T-helper 1 cell (primary cell): ENCODE measurements around the gene INO80.
"Not testable (repeated sequence)": the region's sequence is repeated elsewhere in the genome, so short reads cannot be mapped to it uniquely, and the experiment has no call there.

ENCODE experiments used
- DNase-seq, 5 donors: peaks; one replicate each; pipeline ENCODE4 v3.0.0-alpha.2; 2012 to 2020

The INO80 gene

DNA sequence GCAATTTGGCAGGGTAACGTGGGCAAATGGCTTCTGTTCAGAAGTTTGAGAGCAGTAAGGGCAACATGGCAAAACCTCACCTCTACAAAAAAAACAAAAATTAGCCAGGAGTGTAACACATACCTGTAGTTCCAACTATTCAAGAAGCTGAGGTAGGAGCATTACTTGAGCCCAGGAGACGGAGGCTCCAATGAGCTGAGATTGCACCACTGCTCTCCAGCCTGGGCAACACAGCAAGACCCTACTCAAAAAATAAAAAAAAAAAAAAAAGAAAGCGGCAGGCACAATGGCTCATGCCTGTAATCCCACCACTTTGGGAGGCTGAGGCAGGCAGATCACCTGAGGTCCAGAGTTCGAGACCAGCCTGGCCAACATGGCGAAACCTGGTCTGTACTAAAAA is 5.9 kb upstream of the INO80 start:
- no peak for DNase-seq

DNA sequence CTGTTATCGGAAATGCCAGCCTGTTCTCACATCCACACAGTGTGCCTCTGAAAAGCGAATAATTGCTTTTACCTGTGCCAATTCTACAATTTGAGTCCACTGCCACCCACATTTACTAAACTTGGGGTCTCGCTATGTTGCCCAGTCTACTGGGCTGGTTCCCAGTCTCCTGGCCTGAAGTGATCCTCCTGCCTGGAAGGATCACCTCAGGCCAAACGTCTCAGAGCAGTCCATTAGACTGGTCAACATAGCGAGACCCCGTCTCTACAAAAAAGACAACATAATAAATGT is 827 bp upstream of the INO80 start:
- DNase-seq = no peak

DNA sequence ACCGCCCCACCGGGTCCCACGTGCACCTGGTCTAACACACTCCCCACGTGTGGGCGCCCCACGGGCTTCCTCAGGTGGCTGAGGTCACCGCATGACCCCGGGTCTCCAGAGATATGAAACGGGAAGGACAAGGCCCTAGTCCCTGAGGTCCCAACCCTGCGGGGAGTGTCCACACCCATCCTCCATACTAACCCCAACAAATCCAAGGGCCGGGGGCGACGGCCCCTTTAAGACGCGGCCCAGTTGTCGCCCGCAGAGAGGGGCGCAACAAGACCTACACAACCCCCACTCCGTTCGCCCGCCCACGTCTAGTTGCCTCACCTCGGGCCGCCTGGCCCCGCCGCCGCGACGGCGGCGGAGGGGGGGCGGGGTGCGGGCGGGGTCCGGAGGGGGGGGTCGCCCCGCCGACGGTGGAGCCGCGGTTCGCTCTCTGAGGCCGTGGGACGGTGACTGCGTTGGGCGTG is 396 bp downstream of the INO80 start:
- peak; percentile 51 to 68 (median 65) for DNase-seq

DNA sequence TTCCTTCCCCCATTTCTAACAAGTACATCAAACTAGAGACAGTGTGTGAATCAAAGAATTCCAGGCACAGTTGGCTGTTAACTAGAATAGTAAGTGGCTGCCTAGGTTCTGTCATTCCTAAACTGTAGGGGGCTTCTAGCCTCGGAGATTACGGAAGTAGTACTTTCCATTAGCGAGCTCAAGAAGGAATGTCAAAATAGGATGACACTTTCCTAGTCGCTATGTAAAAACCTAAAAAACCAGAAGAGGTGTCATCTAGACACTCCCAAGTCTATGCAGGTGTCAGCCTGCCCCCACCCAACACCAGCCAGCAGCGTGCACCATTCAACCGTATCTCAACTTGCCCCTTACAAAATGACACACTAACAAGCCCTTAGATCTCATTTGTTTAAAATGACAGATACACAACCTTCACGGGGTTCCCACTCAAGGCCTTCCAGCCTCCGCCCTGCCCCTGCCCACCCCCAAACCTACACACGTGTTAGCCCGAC is 874 bp downstream of the INO80 start:
- no peak for DNase-seq

DNA sequence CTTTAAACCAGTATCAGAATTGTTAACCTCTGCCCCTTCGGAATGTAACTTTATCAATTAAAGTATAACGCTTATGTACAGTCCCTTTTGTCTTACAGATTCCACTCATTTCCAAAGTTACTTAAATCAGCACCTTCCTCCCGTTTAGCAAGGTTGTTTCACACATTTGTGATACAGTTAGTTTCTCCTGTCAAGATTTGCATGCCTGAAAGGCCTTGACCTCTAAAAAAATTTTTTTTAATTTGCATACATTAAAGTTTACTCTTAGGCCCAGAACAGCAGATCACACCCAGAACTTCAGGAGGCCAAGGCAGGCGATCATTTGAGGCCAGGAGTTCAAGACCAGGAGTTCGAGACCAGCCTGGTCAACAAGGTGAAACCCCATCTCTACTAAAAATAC is 9.1 kb downstream of the INO80 start:
- DNase-seq = no peak

DNA sequence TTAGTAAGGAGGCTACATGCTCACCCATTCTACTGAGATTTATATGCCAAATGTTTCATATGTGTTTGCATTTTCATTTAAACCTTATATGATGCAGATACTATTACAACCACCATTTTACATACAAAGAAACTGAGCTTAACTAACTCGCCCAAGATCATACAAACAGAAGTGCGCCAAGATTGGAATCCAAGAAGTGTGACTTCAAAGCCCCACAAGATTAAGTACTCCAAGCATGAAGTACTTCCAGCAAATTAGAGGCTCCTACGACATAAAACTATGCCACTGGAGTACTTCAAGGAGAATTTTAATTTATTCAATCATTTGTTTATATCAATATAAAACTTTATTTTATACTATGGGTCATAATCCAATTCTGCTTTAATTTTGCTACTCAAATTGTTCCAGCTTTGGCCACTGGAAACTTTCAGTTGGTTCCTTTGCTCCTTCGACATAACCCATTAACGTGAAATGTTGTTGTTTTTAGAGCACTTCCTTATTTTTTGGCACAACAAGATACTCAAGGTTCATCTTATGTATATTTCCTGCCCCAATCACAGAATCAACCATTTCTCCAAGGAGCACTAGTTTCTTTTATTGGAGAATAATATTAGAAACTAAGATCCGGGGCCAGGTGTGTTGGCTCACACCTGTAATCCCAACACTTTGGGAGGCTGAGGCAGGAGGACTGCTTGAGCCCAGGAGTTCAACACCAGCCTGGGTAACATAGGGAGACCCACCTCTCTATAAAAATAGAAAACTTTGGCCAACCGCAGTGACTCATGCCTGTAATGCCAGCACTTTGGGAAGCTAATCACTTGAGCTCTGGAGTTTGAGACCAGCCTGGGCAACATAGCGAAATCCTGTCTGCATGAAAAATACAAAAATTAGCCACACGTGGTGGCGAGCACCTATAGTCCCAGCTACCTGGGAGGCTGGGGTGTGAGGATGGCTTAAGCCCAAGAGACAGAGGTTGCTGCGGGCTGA is 10.4 kb downstream of the INO80 start:
- DNase-seq = no peak

DNA sequence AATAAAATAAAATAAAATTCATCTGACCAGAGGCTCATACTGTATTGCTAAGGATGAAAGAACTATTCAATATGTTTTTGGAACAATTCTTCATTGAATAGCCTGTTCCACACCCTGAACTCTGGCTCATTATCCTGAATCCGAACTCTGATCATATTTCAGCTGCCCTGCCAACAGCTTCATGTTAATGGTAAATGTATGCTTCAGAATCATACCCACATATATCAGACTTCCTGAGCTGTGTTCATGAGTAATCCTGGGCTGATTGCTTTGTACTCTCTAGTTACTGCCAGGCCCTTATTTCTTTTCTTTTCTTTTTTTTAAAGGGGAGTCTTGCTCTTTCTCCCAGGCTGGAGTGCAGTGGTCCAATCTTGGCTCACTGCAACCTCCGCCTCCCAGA is 11.8 kb downstream of the INO80 start:
- DNase-seq = no peak

DNA sequence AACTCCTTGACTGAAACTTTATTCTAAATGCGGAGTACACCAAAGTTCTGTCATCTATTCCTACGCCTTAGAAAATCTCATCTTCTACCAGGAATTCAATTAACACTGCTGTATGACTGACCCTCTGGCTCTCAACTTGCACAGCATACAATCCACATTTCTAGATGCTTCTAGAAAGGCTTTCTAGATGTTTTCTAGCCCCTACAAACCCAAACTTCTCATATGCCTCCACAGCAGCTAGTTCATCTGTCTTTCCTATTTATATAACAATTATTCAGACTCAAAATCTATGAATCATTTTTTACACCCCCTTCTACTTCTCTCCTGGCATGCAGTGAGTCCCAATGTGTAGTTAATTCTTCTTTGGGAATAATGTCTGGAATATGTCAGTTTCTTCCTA is 13.2 kb downstream of the INO80 start:
- DNase-seq = no peak

DNA sequence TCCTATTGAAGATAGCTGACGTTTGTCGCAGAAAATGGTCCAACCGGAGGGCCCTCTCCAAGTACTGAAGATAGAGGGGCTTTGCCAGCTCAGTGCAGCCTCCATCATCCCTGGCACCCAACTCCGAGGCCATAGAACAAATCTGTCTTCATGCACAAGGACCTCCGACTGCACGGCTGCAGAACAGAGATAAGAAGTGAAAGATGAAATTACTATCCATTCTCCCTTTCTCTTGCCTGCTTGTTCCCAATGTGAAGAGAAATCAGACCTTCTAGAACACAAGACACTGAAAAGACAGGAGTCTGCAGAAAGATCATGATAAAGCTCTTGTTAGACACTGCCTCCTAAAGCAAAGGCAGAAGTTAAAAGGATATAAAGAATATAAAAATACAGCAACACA is 19.9 kb downstream of the INO80 start:
- no peak for DNase-seq

DNA sequence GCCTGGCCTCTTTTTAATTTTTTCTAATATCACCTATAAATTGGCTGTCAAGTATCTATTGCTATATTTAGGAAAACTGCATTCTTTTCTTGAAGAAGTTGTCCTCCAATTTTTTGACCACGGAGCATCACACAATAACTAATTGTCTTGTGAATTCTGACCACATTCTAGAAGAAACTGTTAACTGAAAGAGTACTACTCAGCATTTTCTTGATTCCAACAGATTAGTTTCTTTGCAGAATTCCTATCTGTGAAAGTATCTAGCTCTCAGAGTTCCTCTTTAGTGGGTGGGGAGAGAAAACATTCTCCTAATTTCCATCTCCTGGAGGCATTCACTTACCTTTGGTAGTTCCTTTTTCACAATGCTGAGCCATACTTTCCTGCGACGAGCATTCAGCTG is 31.1 kb downstream of the INO80 start:
- DNase-seq = no peak

DNA sequence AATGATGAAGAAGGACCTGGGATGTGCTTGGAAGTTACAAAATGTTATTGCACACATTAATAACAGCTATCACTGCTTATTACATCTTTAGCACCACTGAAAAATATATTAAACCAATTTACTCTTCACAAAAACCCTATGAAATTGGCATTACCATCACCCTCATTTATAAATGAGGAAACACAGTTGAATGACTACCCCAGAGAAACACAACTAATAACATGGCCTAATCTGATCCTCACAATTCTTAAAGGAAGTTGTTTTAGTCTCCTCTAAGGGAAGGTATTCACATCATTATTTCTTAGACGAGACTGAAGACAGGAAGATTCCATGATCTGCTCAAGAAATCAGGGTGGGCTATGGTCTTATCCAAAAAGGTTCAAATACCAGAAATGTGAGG is 35.9 kb downstream of the INO80 start:
- DNase-seq = no peak

DNA sequence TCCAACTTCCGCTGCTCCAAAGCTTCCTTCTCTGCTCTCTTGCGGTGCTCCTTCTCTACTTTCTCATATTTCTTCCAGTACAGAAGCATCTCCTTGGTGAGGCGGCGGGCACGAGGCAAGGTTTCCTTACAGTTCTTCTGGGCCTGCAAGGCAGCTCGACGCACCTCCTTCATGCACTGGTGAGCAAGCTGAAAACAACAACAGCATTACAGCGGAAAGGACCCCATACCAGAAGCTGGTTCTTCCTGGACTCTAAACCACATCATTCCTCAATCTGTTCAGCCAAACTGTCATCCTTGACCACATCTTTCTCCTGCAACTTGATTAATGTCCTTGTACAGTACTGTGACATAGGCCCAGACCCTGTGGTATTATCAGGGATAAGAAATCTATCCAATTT is 36.4 kb downstream of the INO80 start:
- DNase-seq = no peak

DNA sequence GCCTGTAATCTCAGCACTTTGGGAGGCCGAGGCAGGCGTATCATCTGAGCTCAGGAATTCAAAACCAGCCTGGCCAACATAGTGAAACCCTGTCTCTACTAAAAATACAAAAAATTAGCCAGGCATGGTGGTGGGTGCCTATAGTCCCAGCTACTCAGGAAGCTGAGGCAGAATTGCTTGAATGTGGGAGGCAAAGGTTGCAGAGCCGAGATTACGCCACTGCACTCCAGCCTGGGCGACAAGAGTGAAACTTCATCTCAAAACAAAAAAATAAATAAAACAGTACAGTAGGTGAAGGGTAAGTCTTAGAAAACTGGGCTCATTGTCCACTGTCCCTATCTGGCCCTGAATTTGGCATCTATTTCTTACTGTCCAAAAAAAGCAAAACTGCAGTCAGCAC is 37.2 kb downstream of the INO80 start:
- DNase-seq = not testable (repeated sequence)

DNA sequence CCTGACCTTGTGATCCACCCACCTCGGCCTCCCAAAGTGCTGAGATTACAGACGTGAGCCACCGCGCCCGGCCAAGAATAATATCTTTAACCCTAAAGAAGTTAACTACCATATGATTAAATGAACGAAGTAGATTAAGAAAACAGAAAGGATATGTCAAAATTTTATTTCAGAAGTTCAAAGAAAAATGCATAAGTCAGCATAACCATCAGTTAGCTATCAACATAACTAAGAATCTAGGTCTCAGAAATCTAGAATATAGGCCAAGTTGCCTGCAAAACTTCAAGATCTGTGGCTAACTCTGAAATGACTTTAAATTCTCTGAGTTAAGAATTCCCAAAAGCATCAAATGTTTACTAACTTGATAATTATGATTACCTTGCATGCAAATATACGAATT is 38.0 kb downstream of the INO80 start:
- DNase-seq = no peak

DNA sequence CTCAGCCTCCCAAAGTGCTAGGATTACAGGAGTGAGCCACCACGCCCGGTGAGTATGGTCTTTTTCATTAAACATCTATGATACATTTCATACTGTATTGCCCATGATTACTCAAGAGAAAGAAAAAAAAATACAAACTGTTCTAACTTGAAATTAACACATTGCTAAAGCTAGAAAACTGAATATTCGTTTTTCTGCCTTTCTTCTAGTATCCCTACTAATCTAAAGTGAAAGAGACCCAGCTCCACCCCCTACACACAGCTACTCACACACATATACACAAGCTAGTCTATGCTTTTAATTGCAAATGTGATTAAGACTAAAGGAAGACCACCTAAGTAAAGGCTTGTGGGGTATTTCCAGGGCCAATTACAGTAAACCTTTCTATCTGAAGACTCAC is 43.1 kb downstream of the INO80 start:
- DNase-seq = no peak

DNA sequence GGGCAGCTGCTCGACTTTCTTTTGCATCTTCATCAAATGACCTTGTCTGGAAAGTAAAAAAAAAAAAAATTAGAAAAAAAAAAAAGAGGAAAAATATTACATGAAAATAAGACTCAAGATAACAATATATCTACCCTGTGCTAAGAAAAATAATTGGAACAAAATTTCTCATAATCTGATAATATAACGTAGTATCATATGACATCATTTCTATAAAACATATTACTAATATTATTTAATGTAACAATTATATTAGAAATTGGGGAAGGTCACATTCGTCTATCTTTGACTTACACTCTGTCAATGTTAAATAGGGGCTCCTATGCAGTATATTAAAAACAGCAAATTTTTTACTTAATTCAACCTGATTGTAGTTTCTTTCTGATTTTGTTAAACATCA is 44.1 kb downstream of the INO80 start:
- no peak for DNase-seq

DNA sequence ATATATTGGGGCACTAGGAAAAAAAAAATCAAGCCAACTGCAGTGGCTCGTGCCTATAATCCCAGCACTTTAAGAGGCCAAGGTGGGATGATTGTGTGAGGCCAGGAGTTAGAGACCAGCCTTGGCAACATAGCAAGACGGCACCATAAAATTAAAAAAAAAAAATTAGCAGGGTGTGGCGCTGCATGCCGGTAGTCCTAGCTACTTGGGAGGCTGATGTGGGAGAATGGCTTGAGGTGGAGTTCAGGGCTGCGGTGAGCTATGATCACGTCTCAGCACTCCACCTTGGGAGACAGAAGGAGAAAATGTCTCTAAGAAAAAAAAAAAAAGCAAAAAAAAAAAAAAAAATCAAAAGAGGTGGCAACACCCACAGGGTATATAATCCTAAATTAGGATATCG is 49.6 kb downstream of the INO80 start:
- no peak for DNase-seq

DNA sequence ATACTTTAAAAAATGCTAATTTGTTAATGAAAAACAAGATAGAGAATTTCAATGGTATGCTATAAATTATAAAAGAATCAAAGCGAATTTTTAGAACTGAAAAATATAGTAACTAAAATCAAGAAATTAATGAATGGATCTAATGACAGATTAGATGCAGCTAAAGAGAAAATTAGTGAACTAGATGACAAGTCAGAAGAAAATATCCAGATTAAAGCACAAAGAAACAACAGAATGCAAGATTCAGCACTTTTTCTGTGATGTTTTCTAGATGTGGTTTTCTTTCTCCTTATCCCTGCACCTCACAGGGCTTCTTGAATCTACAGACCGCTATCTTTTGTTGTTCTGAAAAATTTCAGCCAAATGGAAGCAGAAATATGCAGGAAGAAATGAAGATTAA is 54.4 kb downstream of the INO80 start:
- no peak for DNase-seq

DNA sequence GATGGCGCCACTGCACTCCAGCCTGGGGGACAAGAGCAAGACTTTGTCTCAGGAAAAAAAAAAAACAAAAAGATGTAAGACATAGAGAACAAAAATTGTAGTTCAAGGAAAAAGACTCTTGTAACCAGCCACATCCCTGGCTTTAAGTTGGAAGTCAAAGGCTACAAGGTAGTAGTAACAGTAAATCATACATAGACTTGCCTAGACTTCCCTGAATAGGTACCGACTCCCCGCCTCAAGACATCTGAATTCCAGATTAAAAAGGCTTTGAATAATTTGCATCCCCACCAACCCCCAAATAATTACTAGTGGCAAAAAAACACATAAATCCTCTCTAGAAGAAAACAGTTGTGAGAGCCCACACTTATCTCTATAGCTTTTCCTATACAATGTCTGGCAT is 55.6 kb downstream of the INO80 start:
- DNase-seq = no peak

DNA sequence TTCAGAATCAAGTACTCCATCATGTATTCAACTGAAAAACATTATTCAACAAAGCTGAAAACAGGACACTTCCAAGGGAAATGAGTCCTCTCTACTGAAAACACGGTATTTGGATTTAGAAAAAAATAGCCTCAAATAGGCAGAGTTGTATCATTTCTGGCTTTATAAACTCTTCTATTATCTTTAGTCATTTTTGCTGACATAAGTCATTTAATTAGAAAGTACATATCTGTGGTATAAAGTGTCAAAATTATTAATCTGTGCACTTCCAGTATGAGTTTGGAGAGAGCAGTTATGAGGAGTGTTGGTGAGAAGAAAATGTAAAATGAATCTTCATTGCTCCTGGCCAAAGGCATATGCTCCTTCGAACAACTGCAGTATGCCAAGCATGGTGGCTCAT is 59.3 kb downstream of the INO80 start:
- DNase-seq = no peak

DNA sequence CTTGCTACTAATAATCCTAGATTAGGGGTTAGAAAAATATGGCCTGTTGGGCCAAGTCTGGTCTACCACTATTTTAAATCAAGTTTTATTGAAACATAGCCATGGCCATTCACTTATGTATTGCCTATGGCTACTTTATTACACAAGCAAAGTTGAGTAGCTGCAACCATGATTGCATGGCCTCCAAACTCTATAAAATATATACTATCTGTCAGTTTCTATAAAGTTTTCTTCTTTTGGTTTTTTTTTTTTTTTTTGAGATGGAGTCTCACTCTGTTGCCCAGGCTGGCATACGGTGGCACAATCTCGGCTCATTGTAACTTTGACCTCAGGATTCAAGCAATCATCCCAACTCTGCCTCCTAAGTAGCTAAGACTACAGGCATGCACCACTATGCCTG is 60.4 kb downstream of the INO80 start:
- no peak for DNase-seq

DNA sequence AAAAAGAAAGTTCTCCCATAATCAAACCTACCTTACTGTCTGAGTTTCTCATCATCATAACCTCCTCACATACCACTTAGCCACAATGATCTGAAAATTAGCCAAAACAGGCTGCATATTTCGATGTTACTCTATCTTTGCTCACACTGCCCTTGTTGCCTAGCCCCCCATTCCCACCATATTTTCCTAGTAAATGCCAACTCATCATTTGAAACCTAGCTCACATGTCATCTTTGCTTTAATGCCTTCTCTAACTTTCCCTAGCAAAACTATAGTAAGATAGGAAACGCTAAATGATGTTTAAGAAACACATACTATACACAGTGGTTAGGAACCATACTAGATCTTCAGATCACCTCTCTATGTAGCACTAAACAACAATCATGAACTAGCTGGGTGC is 64.9 kb downstream of the INO80 start:
- DNase-seq = no peak

DNA sequence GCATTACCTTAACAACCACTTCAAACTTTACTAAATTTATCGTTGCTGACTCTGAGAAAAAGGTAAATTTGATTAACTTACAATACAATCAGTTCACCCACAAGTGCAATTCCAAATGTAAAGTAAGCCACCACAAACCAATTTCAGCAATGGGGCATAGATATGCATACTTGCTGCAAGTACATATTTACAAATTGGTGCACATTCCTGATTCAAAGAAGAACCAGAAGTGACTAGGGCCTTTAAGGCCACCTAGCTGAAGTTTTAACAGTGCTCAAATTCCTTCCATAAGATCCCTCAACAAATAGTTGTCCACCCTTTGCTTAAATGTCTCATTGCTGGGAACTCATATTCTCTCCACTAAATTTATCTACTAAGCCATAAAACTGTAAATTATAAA is 67.2 kb downstream of the INO80 start:
- no peak for DNase-seq

DNA sequence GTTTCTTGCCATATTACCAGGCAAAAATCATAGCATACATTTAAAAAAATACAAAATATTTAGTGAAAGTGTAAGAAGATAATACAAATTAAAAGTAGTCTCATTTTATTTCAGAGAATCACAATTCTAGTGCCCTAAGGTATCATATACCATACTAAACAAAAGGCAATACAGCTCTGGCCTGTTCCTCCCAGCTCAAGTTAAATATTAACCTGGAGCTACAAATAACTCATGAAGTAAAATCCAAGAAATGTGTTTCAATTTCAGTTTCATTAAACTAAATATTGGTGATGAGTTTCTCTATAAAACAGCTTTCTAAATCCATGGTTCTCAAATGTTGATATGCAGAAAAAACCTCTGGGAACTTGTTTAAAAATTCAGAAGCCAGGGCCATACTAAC is 67.7 kb downstream of the INO80 start:
- DNase-seq = no peak

DNA sequence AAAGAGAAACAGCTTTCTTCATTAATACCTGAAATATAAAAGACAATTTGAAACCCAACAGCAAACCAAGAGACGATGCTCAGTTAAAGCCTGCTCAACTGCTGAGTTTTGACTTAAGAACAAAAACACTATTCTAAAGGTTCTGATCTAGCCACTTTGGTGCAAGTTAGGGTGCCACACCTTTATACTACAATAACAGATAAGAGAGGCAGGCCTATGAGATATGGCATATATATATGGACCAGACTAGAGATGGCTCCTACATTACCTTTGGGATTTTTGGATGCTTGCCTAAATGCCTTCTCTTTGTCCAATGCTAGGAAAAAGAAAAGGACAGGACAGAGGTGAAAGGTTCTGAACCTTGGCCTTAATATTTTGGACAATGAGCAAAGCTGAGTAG is 68.6 kb downstream of the INO80 start:
- DNase-seq = no peak
